ENCODE measurements around the gene OR51L1.

Gene OR51L1

GRCh38 chr11:5007561-5007960 is 12.9 kb downstream of the OR51L1 start:
- no peak overlapping the region for H2AFZ ChIP-seq (ENCODE audit: low read depth, low read length)
- H3K27ac ChIP-seq (ENCODE audit: low read length), result no peak overlapping the region
- H3K9ac ChIP-seq (ENCODE audit: low read length), result no peak overlapping the region
- no peaks in the 10 kb centered on the region for H3K9me3 ChIP-seq (ENCODE audit: insufficient read depth, low read length)
- peaks cover 6% of the 10 kb centered on the region; the same call in 1 of the 2 replicates for H3K4me1 ChIP-seq (ENCODE audit: low read length)
- no peak for TF ChIP-seq EZH2phosphoT487 (IDR thresholded peaks at IDR 0.05; ENCODE audit: low read depth)
- TF ChIP-seq, protein P1, sequence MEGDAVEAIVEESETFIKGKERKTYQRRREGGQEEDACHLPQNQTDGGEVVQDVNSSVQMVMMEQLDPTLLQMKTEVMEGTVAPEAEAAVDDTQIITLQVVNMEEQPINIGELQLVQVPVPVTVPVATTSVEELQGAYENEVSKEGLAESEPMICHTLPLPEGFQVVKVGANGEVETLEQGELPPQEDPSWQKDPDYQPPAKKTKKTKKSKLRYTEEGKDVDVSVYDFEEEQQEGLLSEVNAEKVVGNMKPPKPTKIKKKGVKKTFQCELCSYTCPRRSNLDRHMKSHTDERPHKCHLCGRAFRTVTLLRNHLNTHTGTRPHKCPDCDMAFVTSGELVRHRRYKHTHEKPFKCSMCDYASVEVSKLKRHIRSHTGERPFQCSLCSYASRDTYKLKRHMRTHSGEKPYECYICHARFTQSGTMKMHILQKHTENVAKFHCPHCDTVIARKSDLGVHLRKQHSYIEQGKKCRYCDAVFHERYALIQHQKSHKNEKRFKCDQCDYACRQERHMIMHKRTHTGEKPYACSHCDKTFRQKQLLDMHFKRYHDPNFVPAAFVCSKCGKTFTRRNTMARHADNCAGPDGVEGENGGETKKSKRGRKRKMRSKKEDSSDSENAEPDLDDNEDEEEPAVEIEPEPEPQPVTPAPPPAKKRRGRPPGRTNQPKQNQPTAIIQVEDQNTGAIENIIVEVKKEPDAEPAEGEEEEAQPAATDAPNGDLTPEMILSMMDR (IDR thresholded peaks at IDR 0.05; ENCODE audit: low read depth, low read length), result no peak
- no peaks in the 10 kb centered on the region for H3K79me2 ChIP-seq (ENCODE audit: low read length)
- H4K20me1 ChIP-seq (ENCODE audit: insufficient read depth, low read length), result no peaks in the 10 kb centered on the region
- no peak overlapping the region for H3K4me3 ChIP-seq (ENCODE audit: low read length)
- H3K36me3 ChIP-seq (replicated peaks; ENCODE audit: low read depth, low read length), result no peaks in the 10 kb centered on the region
- no peak overlapping the region for H3K4me2 ChIP-seq (ENCODE audit: low read length)
- H3K27me3 ChIP-seq (ENCODE audit: low read depth, low read length), result peaks cover under 1% of the 10 kb centered on the region; the same call in 1 of the 2 replicates

DNA sequence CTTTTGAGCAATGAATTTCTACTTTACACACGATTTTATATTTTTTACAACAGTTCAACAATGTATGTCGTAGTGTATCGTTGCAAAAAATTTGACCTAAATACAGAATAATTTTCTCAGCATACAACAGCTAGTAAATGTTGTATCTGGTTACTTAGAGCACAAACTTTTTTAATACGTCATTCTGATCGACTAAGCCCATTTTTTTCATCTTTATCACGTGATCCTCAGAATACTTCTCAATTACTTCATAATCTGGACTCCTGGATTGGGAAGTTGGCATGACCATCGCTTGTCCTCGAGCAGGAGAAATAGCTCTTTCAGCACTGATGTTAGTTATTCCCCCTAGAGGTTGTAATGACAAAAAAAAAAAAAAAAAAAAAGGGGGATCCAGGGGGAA is 16.6 kb downstream of the OR51L1 start:
- H4K20me1 ChIP-seq (ENCODE audit: insufficient read depth, low read length), result no peaks in the 10 kb centered on the region
- H3K4me3 ChIP-seq (ENCODE audit: low read length), result no peak overlapping the region
- no peaks in the 10 kb centered on the region for H3K9me3 ChIP-seq (ENCODE audit: insufficient read depth, low read length)
- H3K27ac ChIP-seq (ENCODE audit: low read length), result no peak overlapping the region
- H3K27me3 ChIP-seq (ENCODE audit: low read depth, low read length), result peaks cover 3% of the 10 kb centered on the region; the same call in 1 of the 2 replicates
- no peaks in the 10 kb centered on the region for H3K79me2 ChIP-seq (ENCODE audit: low read length)
- TF ChIP-seq, protein P1 (IDR thresholded peaks at IDR 0.05; ENCODE audit: low read depth, low read length), result no peak
- no peak for TF ChIP-seq EZH2phosphoT487 (IDR thresholded peaks at IDR 0.05; ENCODE audit: low read depth)
- H3K36me3 ChIP-seq (replicated peaks; ENCODE audit: low read depth, low read length), result no peaks in the 10 kb centered on the region
- H3K4me1 ChIP-seq (ENCODE audit: low read length), result no peaks in the 10 kb centered on the region
- H3K9ac ChIP-seq (ENCODE audit: low read length), result no peak overlapping the region
- H2AFZ ChIP-seq (ENCODE audit: low read depth, low read length), result no peak overlapping the region
- no peak overlapping the region for H3K4me2 ChIP-seq (ENCODE audit: low read length)

DNA sequence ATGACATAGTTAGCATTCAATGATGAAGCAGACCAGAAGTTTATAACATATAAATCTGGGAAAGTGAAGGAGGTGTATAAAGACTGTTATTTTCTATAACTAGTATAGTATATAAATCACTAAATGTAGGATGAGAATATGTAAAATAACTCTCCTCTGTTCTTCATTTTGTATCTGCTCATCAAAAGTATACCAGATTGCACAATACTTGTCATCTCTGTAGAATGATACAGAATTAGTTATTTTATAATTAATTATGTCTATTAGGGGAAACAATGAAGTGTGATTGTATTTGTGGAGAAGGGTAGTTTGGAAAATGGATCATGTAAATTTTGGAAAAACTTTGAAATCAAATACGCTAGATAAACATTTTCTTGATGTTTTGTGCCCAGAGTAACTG is 18.4 kb downstream of the OR51L1 start:
- Histone ChIP-seq H3K4me3 (ENCODE audit: low read length) (no peak overlapping the region), H3K4me1 (ENCODE audit: low read length) (no peaks in the 10 kb centered on the region), H3K9me3 (ENCODE audit: insufficient read depth, low read length) (no peaks in the 10 kb centered on the region), H4K20me1 (ENCODE audit: insufficient read depth, low read length) (no peaks in the 10 kb centered on the region), H3K36me3 (replicated peaks; ENCODE audit: low read depth, low read length) (no peaks in the 10 kb centered on the region), H3K27me3 (ENCODE audit: low read depth, low read length) (peaks cover 3% of the 10 kb centered on the region; the same call in 1 of the 2 replicates), H3K79me2 (ENCODE audit: low read length) (no peaks in the 10 kb centered on the region), H3K9ac (ENCODE audit: low read length) (no peak overlapping the region), H3K4me2 (ENCODE audit: low read length) (no peak overlapping the region), H3K27ac (ENCODE audit: low read length) (no peak overlapping the region), H2AFZ (ENCODE audit: low read depth, low read length) (no peak overlapping the region)
- TF ChIP-seq EZH2phosphoT487 (IDR thresholded peaks at IDR 0.05; ENCODE audit: low read depth), result no peak
- TF ChIP-seq, protein P1 (IDR thresholded peaks at IDR 0.05; ENCODE audit: low read depth, low read length), result no peak

- Histone ChIP-seq H3K9ac (ENCODE audit: low read length) (no peak overlapping the region), H3K4me3 (ENCODE audit: low read length) (no peak overlapping the region), H3K36me3 (replicated peaks; ENCODE audit: low read depth, low read length) (no peaks in the 10 kb centered on the region), H2AFZ (ENCODE audit: low read depth, low read length) (no peak overlapping the region), H3K4me1 (ENCODE audit: low read length) (no peaks in the 10 kb centered on the region), H3K79me2 (ENCODE audit: low read length) (no peaks in the 10 kb centered on the region), H3K27ac (ENCODE audit: low read length) (no peak overlapping the region), H3K4me2 (ENCODE audit: low read length) (no peak overlapping the region), H4K20me1 (ENCODE audit: insufficient read depth, low read length) (no peaks in the 10 kb centered on the region), H3K27me3 (ENCODE audit: low read depth, low read length) (no peaks in the 10 kb centered on the region), H3K9me3 (ENCODE audit: insufficient read depth, low read length) (peaks cover 5% of the 10 kb centered on the region; the same call in 1 of the 2 replicates)
- TF ChIP-seq, protein P1 (IDR thresholded peaks at IDR 0.05; ENCODE audit: low read depth, low read length), result no peak
- no peak for TF ChIP-seq EZH2phosphoT487 (IDR thresholded peaks at IDR 0.05; ENCODE audit: low read depth)
Measured at GRCh38 chr11:5021996-5022395, 27.3 kb downstream of the OR51L1 start.
